Activated CD8-positive, alpha-beta memory T cell treated with anti-CD3 and anti-CD28 coated beads, Interleukin-2, amount 50 U/mL, for 4 hours (primary cell): Measurements from ENCODE around the gene MAD2L1BP.
A peak's percentile ranks its signal among the peaks of the same experiment; 100 is the strongest.
"Not testable (repeated sequence)": the region's sequence is repeated elsewhere in the genome, so short reads cannot be mapped to it uniquely, and the experiment has no call there.

Experiments
- DNase-seq: peaks from one replicate; pipeline ENCODE4 v3.0.0-alpha.2; 2020

MAD2L1BP gene, protein sequence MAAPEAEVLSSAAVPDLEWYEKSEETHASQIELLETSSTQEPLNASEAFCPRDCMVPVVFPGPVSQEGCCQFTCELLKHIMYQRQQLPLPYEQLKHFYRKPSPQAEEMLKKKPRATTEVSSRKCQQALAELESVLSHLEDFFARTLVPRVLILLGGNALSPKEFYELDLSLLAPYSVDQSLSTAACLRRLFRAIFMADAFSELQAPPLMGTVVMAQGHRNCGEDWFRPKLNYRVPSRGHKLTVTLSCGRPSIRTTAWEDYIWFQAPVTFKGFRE

GRCh38 chr6:43635387-43636307 lies at the start of gene MAD2L1BP:
Gene MAD2L1BP, plus strand, starts transcription at chr6:43635840. Its CDS starts 36 bp downstream, at chr6:43635876.
- peak; percentile 85 for DNase-seq

DNA sequence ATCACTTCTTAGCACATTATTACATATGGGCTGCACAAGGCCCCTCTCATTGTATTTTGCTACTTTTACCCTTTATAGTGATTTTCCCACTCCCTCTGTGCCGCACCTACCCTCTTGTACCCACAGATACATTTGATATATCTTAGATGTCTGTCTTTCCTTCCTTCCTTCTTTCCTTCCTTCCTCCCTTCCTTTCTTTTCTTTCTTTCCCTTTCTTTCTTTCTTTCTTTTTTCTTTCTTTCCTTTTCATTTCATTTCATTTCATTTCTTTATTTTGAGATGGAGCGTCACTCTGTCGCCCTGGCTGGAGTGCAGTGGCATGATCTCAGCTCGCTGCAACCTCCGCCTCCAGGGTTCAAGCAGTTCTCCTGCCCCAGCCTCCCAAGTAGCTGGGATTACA lies 47.4 kb upstream of the MAD2L1BP start:
- no peak for DNase-seq

- DNase-seq, result not testable (repeated sequence)
These were observed 46.1 kb upstream of the MAD2L1BP start for GRCh38 chr6:43589564-43589963.

- no peak for DNase-seq
These were observed 41.7 kb upstream of the MAD2L1BP start for GRCh38 chr6:43593938-43594337.

GRCh38 chr6:43600595-43600994 lies 35.0 kb upstream of the MAD2L1BP start:
- no peak for DNase-seq

DNA sequence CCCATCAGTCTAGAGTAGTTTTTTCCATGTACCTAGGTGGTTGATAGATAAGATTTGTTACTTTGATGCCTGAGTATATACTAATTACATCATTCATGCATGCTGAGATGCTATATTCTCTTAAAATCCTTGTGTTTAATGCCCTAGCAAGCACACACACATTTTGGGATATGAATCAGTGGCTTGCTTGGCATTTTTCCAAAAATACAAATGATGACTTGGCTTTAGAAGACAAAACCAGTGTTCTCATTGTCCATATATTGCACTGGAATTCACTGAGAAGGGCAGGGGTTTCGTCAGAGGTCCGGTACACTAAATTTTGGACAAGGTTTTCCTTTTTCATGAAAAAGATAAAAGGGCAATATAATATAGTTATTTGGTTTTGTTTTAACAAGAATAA lies 31.5 kb upstream of the MAD2L1BP start:
- no peak for DNase-seq

- DNase-seq, result no peak
These were observed 29.6 kb upstream of the MAD2L1BP start for GRCh38 chr6:43606019-43606418.

DNA sequence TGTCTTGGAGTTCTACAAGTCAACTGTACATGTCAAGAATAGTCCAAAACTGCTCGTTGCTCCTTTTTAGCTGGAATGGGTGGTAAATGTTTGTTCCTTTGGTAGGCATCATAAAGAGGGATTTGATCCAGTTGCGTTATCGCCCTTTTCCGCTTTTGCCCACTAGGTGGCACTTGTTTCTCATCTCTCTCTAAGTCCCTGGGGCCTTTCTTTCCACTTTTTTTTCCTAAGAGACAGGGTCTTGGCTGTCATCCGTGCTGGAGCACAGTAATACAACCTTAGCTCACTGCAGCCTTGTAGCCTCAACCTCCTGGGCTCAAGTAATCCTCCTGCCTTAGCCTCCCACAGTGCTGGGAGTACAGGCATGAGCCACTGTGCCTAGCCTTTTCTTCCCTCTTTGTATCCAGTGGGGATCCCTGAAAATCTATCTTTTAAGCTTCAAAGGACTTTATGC lies 27.3 kb upstream of the MAD2L1BP start:
- peak; percentile 63 for DNase-seq

- DNase-seq, result no peak
These were observed 26.8 kb upstream of the MAD2L1BP start for GRCh38 chr6:43608807-43609206.

DNA sequence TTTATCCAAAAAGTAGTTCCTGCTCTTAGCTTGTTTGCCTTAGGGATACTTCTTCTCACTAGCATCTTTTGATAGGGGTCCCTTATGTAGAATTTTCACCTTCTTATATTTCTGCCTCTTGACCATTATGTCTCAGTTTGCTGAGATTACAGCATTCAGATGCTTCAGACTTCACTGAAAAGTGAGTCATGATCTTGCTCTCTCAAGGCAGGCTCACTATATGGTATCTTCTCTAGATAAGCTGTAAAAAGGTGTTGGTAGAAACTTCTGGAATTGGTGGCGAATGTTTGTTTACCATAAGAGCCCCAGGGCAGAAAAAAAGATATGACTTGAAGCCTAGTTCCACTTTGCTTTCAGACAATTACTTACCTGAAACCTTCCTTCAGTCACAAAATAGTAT lies 26.2 kb upstream of the MAD2L1BP start:
- DNase-seq, result no peak

DNA sequence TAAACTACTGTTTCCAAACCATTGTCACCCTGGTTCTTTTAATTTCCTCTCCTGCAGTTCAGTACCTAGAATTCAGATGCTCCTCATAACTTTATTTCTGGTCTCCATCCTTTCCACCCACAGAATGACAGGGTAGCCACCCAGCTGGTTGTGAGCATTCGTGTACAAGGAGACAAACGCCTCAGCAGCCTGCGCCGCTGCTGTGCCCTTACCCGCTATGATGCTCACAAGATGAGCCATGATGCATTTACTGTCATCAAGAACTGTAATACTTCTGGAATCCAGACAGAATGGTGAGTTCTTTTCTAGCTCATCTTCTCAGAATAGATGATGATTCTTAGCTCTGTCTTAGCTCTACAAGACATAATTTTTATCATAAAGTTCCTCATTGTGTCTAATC lies 25.2 kb upstream of the MAD2L1BP start:
- no peak for DNase-seq

- no peak for DNase-seq
These were observed 21.8 kb upstream of the MAD2L1BP start for GRCh38 chr6:43613721-43614395.

- DNase-seq, result no peak
These were observed 21.3 kb upstream of the MAD2L1BP start for GRCh38 chr6:43614396-43614730.

DNA sequence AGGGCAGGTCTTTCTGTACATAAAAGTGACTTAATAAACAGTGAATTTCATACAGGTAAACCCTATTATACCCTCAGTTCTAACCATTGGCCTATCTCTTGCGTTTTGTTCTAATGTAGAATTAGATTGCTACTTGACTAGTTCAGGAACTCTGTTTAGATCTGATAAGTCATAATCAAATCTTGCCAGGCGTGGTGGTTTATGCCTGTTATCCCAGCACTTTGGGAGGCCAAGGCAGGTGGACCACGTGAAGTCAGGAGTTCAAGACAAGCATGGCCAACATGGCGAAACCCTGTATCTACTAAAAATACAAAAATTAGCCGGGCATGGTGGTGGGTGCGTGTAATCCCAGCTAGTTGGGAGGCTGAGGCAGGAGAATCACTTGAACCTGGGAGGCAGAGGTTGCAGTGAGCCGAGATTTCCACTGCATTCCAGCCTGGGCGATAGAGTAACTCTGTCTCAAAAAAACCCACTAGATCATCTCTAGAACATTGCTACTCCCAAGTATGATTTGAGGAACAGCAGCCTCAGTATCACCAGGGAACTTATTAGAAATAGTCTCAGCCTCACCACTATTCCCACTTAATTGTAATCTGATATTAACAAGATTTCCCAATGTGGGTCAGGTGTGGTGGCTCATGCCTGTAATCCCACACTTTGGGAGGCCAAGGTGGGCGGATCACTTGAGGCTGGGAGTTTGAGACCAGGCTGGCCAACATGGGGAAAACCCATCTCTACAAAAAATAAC lies 18.7 kb upstream of the MAD2L1BP start:
- no peak for DNase-seq

- no peak for DNase-seq
These were observed 14.4 kb upstream of the MAD2L1BP start for GRCh38 chr6:43621078-43621835.

GRCh38 chr6:43621836-43622180 lies 13.8 kb upstream of the MAD2L1BP start:
- no peak for DNase-seq

DNA sequence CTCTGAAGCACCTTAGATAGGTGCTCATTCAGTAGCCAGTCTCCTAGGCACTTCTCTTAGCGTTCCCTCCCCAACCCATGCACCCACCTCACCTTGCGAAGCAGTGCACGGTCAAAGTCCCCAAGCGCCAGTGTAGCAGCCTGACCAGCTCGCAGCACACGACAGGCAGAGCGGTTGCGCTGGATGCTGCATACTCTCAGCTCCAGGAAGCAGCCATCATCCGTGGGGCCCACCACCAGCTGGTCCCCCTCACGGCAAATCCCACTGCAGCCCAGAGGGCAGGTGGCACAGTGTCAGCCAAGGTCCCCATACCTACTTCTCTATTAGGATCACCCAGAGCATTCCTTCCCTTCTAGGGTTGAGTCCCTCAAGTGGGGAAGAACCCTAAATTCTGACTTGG lies 13.1 kb upstream of the MAD2L1BP start:
- DNase-seq, result no peak

DNA sequence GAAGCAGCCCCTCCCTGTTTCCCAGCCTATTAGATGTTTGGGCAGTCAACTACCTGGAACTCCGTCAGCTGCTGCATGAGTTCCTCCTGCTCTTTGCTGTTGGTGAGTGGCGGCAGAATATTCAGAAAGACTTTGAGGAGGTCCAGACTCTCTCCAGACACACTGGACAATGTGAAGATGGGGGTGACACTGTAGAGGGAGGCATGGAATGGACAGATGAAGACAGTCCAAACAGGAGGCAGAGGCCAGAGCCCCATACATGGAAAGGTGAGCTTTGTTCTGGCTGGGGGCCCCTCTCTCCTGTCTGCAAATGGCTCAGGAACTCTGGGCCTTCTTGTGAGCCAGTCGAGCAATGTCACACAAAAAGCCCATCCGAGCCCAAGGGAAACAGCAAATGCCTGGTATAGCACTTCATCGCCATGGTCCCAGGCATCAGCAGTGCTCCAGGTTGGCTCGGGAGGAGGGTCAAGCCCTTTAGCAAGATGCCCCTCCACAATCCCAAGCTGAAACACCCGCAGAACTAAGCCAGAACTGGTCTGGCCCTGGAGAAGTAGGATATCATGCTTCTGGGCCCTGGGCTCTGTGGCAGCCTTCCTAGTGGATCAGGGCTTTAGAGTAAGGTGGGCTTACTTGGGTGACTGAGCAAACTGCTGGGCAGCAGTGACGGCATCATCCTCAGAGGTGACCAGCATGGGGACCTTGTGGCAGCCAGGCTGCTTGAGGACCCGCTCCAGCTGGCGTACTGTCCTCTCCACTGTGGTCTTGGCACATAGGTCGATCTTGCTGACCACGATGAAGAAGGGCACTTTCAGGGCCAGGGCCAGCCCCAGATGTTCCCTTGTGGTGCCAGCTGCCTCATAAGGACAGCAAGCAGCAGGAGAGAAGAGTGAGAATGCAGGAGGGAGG lies 11.5 kb upstream of the MAD2L1BP start:
- no peak for DNase-seq

- no peak for DNase-seq
These were observed 10.8 kb upstream of the MAD2L1BP start for GRCh38 chr6:43624786-43625288.

- DNase-seq, result no peak
These were observed 10.1 kb upstream of the MAD2L1BP start for GRCh38 chr6:43625393-43625992.
